GM19395 (cell line): ENCODE data around the gene SRGAP3.

Experiments
- ATAC-seq: cut with Tn5 transposase; IDR thresholded peaks from one replicate; pipeline ENCODE4 v1.9.1; 2021; ENCODE audit warnings: mild to moderate bottlenecking, moderate library complexity; ENCODE audit not compliant: unreplicated experiment

Gene SRGAP3

GRCh38 chr3:9121366-9122001 is 128.0 kb downstream of the SRGAP3 start:
- ATAC-seq, result no peak

GRCh38 chr3:9119331-9119730 is 130.1 kb downstream of the SRGAP3 start:
- no peak for ATAC-seq

GRCh38 chr3:9118222-9118621 is 131.2 kb downstream of the SRGAP3 start:
- no peak for ATAC-seq

GRCh38 chr3:9117220-9117619 is 132.2 kb downstream of the SRGAP3 start:
- ATAC-seq, result no peak

- no peak for ATAC-seq
These were observed 133.1 kb downstream of the SRGAP3 start for GRCh38 chr3:9116336-9116735.

- ATAC-seq, result no peak
These were observed 134.1 kb downstream of the SRGAP3 start for GRCh38 chr3:9115336-9115735.

- ATAC-seq, result no peak
These were observed 136.4 kb downstream of the SRGAP3 start for GRCh38 chr3:9113040-9113439.

GRCh38 chr3:9111866-9112265 is 137.6 kb downstream of the SRGAP3 start:
- ATAC-seq, result no peak

GRCh38 chr3:9111417-9111816 is 138.0 kb downstream of the SRGAP3 start:
- no peak for ATAC-seq

- no peak for ATAC-seq
These were observed 138.6 kb downstream of the SRGAP3 start for GRCh38 chr3:9110802-9111201.

- no peak for ATAC-seq
These were observed 139.1 kb downstream of the SRGAP3 start for GRCh38 chr3:9110316-9110715.

- no peak for ATAC-seq
These were observed 139.9 kb downstream of the SRGAP3 start for GRCh38 chr3:9109568-9109914.

GRCh38 chr3:9108876-9109567 is 140.4 kb downstream of the SRGAP3 start:
- no peak for ATAC-seq

- no peak for ATAC-seq
These were observed 141.7 kb downstream of the SRGAP3 start for GRCh38 chr3:9107738-9108137.

GRCh38 chr3:9105421-9105820 is 144.0 kb downstream of the SRGAP3 start:
- no peak for ATAC-seq

- ATAC-seq, result no peak
These were observed 145.3 kb downstream of the SRGAP3 start for GRCh38 chr3:9104121-9104520.

GRCh38 chr3:9102240-9102981 is 147.0 kb downstream of the SRGAP3 start:
- ATAC-seq, result no peak

- ATAC-seq, result no peak
These were observed 148.2 kb downstream of the SRGAP3 start for GRCh38 chr3:9101286-9101685.

- no peak for ATAC-seq
These were observed 148.9 kb downstream of the SRGAP3 start for GRCh38 chr3:9100513-9100894.

GRCh38 chr3:9099702-9100512 is 149.5 kb downstream of the SRGAP3 start:
- no peak for ATAC-seq
